Caki2 (cell line): ENCODE data around the gene GSC2. TPM values are rescaled to one million over a fixed set of nuclear protein-coding genes. Genes with fewer than 3 reads are reported as not detected.

Experiments used
- DNase-seq: peaks from one replicate; pipeline ENCODE4 v3.0.0-alpha.2; 2015; ENCODE audit warnings: low read depth
- in situ Hi-C: cut with HindIII; loops from 2 replicates; pipeline ENCODE4 v1.10.0; 2016; ENCODE audit warnings: low sequenced_read_pairs, low pct_unique_long_range_greater_than_20kb, mixed read lengths
- total RNA-seq: library from RNA; depleted of rRNA; stranded (reverse); fragments of >200 nt; shearing (Covaris generic); gene quantifications from 2 replicates; pipeline ENCODE4 v1.2.3, GENCODE V29; 2014; ENCODE audit warnings: low replicate concordance; rRNA removed

The GSC2 gene
- total RNA-seq, 1 experiment from 2014 or later, result not detected

- no peak for DNase-seq
- in situ Hi-C loops, result no loop called here
Observed at GRCh38 chr22:19111140-19111539, 39.0 kb downstream of the GSC2 start.

GRCh38 chr22:19110646-19111045, 39.4 kb downstream of the GSC2 start:
- DNase-seq, result no peak
- in situ Hi-C loops, result no loop called here

- DNase-seq, result no peak
- in situ Hi-C loops, result no loop called here
Observed at GRCh38 chr22:19110064-19110458, 40.0 kb downstream of the GSC2 start.

GRCh38 chr22:19109198-19110063, 40.7 kb downstream of the GSC2 start:
- DNase-seq, result no peak
- in situ Hi-C loops, result no loop called here

GRCh38 chr22:19108807-19109197, 41.3 kb downstream of the GSC2 start:
- in situ Hi-C loops, result no loop called here
- DNase-seq, result no peak

GRCh38 chr22:19107730-19108074, 42.4 kb downstream of the GSC2 start:
- no peak for DNase-seq
- in situ Hi-C loops, result no loop called here

- in situ Hi-C loops, result no loop called here
- no peak for DNase-seq
Observed at GRCh38 chr22:19106886-19107729, 43.0 kb downstream of the GSC2 start.

GRCh38 chr22:19105867-19106802, 44.0 kb downstream of the GSC2 start:
- in situ Hi-C loops, result no loop called here
- DNase-seq, result no peak

- in situ Hi-C loops, result no loop called here
- no peak for DNase-seq
Observed at GRCh38 chr22:19105456-19105855, 44.6 kb downstream of the GSC2 start.

GRCh38 chr22:19103880-19104821, 45.9 kb downstream of the GSC2 start:
- no peak for DNase-seq
- in situ Hi-C loops, result no loop called here

- DNase-seq, result no peak
- in situ Hi-C loops, result no loop called here
Observed at GRCh38 chr22:19098157-19098556, 51.9 kb downstream of the GSC2 start.

- no peak for DNase-seq
- in situ Hi-C loops, result no loop called here
Observed at GRCh38 chr22:19097518-19097917, 52.6 kb downstream of the GSC2 start.

Other genes with a start within 250 kb of the GSC2 start
- 8.2 TPM in 1 of 2 replicates, not detected in the other for gene DGCR6, start 244.0 kb downstream of the GSC2 start, total RNA-seq
- gene PRODH, start 214.0 kb downstream of the GSC2 start, total RNA-seq, result 7.0 and 23.5 TPM in 2 replicates
- 72.3 and 72.7 TPM in 2 replicates for gene DGCR2, start 27.9 kb downstream of the GSC2 start, total RNA-seq
- gene TSSK2, start 19.0 kb downstream of the GSC2 start, total RNA-seq, result not detected in 2 replicates
- 41.6 and 52.1 TPM in 2 replicates for gene ESS2, start 5.6 kb downstream of the GSC2 start, total RNA-seq
- gene SLC25A1, start 28.4 kb upstream of the GSC2 start, total RNA-seq, result 67.9 and 123 TPM in 2 replicates
- 1.5 and 2.9 TPM in 2 replicates for gene CLTCL1, start 141.4 kb upstream of the GSC2 start, total RNA-seq